Epidermal melanocyte (primary cell): Measurements from ENCODE around the gene WDR4.
"Not testable (repeated sequence)": the region's sequence is repeated elsewhere in the genome, so short reads cannot be mapped to it uniquely, and the experiment has no call there.

Experiments used
- DNase-seq: peaks from one replicate; pipeline ENCODE4 v3.0.0; 2011; ENCODE audit warnings: low spot score; ENCODE audit not compliant: insufficient read length

Gene WDR4

GRCh38 chr21:42839271-42840231 is 39.8 kb downstream of the WDR4 start:
- DNase-seq: no peak

- DNase-seq: not testable (repeated sequence)
Observed at GRCh38 chr21:42838212-42838690, 41.1 kb downstream of the WDR4 start.

GRCh38 chr21:42837421-42838211 is 41.7 kb downstream of the WDR4 start:
- no peak for DNase-seq

GRCh38 chr21:42836767-42837301 is 42.5 kb downstream of the WDR4 start:
- DNase-seq: no peak

- no peak for DNase-seq
Observed at GRCh38 chr21:42836402-42836666, 43.0 kb downstream of the WDR4 start.

- DNase-seq: no peak
Observed at GRCh38 chr21:42835611-42836401, 43.5 kb downstream of the WDR4 start.

- no peak for DNase-seq
Observed at GRCh38 chr21:42835211-42835610, 44.1 kb downstream of the WDR4 start.

- no peak for DNase-seq
Observed at GRCh38 chr21:42834726-42835191, 44.6 kb downstream of the WDR4 start.

GRCh38 chr21:42833859-42834725 is 45.2 kb downstream of the WDR4 start:
- DNase-seq: no peak

- DNase-seq: no peak
Observed at GRCh38 chr21:42833439-42833815, 45.9 kb downstream of the WDR4 start.

- not testable (repeated sequence) for DNase-seq
Observed at GRCh38 chr21:42832321-42832630, 47.1 kb downstream of the WDR4 start.

- DNase-seq: no peak
Observed at GRCh38 chr21:42830456-42831455, 48.6 kb downstream of the WDR4 start.

- DNase-seq: no peak
Observed at GRCh38 chr21:42829954-42830353, 49.4 kb downstream of the WDR4 start.

GRCh38 chr21:42829417-42829816 is 49.9 kb downstream of the WDR4 start:
- DNase-seq: no peak

- no peak for DNase-seq
Observed at GRCh38 chr21:42827588-42827987, 51.8 kb downstream of the WDR4 start.

GRCh38 chr21:42820616-42821465 is 58.5 kb downstream of the WDR4 start:
- no peak for DNase-seq

GRCh38 chr21:42819861-42820615 is 59.3 kb downstream of the WDR4 start:
- no peak for DNase-seq
